ENCODE data around the gene SRSF1. TPM values are rescaled to one million over a fixed set of nuclear protein-coding genes. Genes with fewer than 3 reads are reported as not detected.

The SRSF1 gene
- total RNA-seq, 1 experiment from 2014 or later, result 462 TPM

DNA sequence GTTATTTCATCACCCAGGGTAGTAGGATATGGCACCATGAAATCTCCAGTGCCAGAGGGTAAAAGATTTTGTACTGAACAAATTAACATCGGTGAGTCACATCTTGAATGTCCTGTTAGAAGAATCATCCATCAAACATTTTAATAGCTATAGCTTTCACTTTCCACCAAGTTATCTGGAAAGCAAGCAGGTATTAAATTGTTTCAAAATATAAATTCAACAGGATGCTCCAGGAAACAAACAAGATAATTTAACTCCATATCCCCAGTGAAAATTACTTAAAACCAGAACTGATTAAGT, 21.4 kb downstream of the SRSF1 start:
- no peak overlapping the region for H2AFZ ChIP-seq (ENCODE audit: low read length)
- no peak overlapping the region for H3K4me2 ChIP-seq (ENCODE audit: insufficient read depth, insufficient read length, low read length)
- H3K9ac ChIP-seq (ENCODE audit: extremely low read depth, insufficient read length, low read length), result no peak overlapping the region
- H2BK5ac ChIP-seq (ENCODE audit: insufficient read length, low read length), result no peak overlapping the region
- peaks cover 48 to 53% of the 10 kb centered on the region in 2 experiments for H3K4me1 Mint-ChIP-seq
- no peaks in the 10 kb centered on the region for H3K27me3 Mint-ChIP-seq (ENCODE audit: low read depth)
- no peak overlapping the region for H3K4ac ChIP-seq (ENCODE audit: low read depth, low read length)
- H3K14ac ChIP-seq (ENCODE audit: insufficient read depth, low read length), result no peak overlapping the region
- no peak overlapping the region for H2BK20ac ChIP-seq (ENCODE audit: low read depth, low read length, poor library complexity, severe bottlenecking)
- H3K23me2 ChIP-seq (ENCODE audit: insufficient read length, low read depth, low read length, poor library complexity, severe bottlenecking), result peaks cover 12% of the 10 kb centered on the region
- no peak overlapping the region for H3T11ph ChIP-seq (ENCODE audit: low read length)
- no peaks in the 10 kb centered on the region for H3K9me3 Mint-ChIP-seq
- H3K27ac Mint-ChIP-seq, result no peak overlapping the region
- no peaks in the 10 kb centered on the region for H3K4me1 ChIP-seq (ENCODE audit: insufficient read depth, low read length)
- no peaks in the 10 kb centered on the region for H4K20me1 ChIP-seq (ENCODE audit: control insufficient read depth, insufficient read depth, insufficient read length)
- peaks cover 19% of the 10 kb centered on the region; the same call in 1 of the 2 replicates for H3K79me2 ChIP-seq (ENCODE audit: insufficient read depth, low read length)
- no peak overlapping the region for H3K18ac ChIP-seq (ENCODE audit: insufficient read length, low read depth, low read length)
- no peaks in the 10 kb centered on the region for H3K27me3 ChIP-seq (ENCODE audit: insufficient read depth, low read length)
- no peak overlapping the region for H3K56ac ChIP-seq (ENCODE audit: insufficient read length, low read depth, low read length)
- H3K4me3 Mint-ChIP-seq, result peak overlapping the region in 1 of 2 experiments; percentile 60; a peak in 2 of 5 replicates
- peaks cover 6% of the 10 kb centered on the region for H3K79me1 ChIP-seq (ENCODE audit: insufficient read depth, low read depth, low read length, poor library complexity, severe bottlenecking)
- H2BK120ac ChIP-seq (ENCODE audit: low read depth, low read length, poor library complexity, severe bottlenecking), result no peak overlapping the region
- H2BK12ac ChIP-seq (ENCODE audit: insufficient read length, low read depth, low read length), result no peak overlapping the region
- no peak overlapping the region for H4K91ac ChIP-seq (ENCODE audit: insufficient read length, low read depth, low read length)
- H3K23ac ChIP-seq (ENCODE audit: insufficient read length, low read depth, low read length), result no peak overlapping the region
- no peak overlapping the region for H4K5ac ChIP-seq (ENCODE audit: insufficient read length, low read depth, low read length)
- no peaks in the 10 kb centered on the region for H3K9me3 ChIP-seq (ENCODE audit: control insufficient read depth, low read depth, low read length)
- TF ChIP-seq, protein P1, sequence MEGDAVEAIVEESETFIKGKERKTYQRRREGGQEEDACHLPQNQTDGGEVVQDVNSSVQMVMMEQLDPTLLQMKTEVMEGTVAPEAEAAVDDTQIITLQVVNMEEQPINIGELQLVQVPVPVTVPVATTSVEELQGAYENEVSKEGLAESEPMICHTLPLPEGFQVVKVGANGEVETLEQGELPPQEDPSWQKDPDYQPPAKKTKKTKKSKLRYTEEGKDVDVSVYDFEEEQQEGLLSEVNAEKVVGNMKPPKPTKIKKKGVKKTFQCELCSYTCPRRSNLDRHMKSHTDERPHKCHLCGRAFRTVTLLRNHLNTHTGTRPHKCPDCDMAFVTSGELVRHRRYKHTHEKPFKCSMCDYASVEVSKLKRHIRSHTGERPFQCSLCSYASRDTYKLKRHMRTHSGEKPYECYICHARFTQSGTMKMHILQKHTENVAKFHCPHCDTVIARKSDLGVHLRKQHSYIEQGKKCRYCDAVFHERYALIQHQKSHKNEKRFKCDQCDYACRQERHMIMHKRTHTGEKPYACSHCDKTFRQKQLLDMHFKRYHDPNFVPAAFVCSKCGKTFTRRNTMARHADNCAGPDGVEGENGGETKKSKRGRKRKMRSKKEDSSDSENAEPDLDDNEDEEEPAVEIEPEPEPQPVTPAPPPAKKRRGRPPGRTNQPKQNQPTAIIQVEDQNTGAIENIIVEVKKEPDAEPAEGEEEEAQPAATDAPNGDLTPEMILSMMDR (conservative IDR thresholded peaks at IDR 0.05), result no peak
- peaks cover 0 to 26% (median 23%) of the 10 kb centered on the region in 3 experiments for H3K36me3 Mint-ChIP-seq (ENCODE audit: insufficient read depth in 1 of 3, low read depth in 3 of 3)
- H4K8ac ChIP-seq (replicated peaks; ENCODE audit: insufficient read length, low read depth, low read length), result no peak overlapping the region
- no peak for DNase-seq
- no peak overlapping the region for H2BK15ac ChIP-seq (ENCODE audit: low read depth, low read length)
- no peak overlapping the region for H2AK5ac ChIP-seq (ENCODE audit: insufficient read length, low read length)
- no CpG with 5 or more reads among the region's 1 CpG for WGBS (ENCODE audit: extremely low coverage, insufficient read length, low lambda C conversion rate)
- no peak overlapping the region for H3K27ac ChIP-seq (ENCODE audit: insufficient read length, low read depth, low read length)

Data from H9 (cell line).